HEK293T (cell line): ENCODE measurements around the gene TDP1.
"Not testable (repeated sequence)": the region's sequence is repeated elsewhere in the genome, so short reads cannot be mapped to it uniquely, and the experiment has no call there.

ENCODE experiments used
- CTCF ChIA-PET: fragments of 350-600 bp; formaldehyde crosslinking; extraction: SDS; loops from one replicate; lab custom pipeline; 2021; ENCODE audit warnings: antibody characterized with exemption, inconsistent platforms; lab: Yijun Ruan, JAX
- POLR2A ChIA-PET: fragments of 350-600 bp; formaldehyde crosslinking; extraction: SDS; loops from one replicate; lab custom pipeline; 2020; ENCODE audit warnings: antibody characterized with exemption, inconsistent platforms; lab: Yijun Ruan, JAX
- DNase-seq: peaks from one replicate; pipeline ENCODE4 v3.0.0; 2012; ENCODE audit warnings: mixed read lengths; ENCODE audit errors: extremely low spot score
- ARNT ChIP-seq: fragments of 450-650 bp; IDR thresholded peaks from 2 replicates; pipeline ENCODE4 v1.6.1; 2017; ENCODE audit warnings: mild to moderate bottlenecking
- BHLHE40 ChIP-seq: fragments of 450-650 bp; IDR thresholded peaks from 2 replicates; pipeline ENCODE4 v1.6.1; 2016; ENCODE audit warnings: mild to moderate bottlenecking, moderate library complexity, borderline replicate concordance
- ELF4 ChIP-seq: fragments of 450-650 bp; IDR thresholded peaks from 2 replicates; pipeline ENCODE4 v1.6.1; 2017; ENCODE audit warnings: antibody characterized with exemption
- FOXA1 ChIP-seq: fragments of 450-650 bp; IDR thresholded peaks from 2 replicates; pipeline ENCODE4 v1.6.1; 2016; ENCODE audit warnings: mild to moderate bottlenecking
- FOXK2 ChIP-seq: fragments of 450-650 bp; IDR thresholded peaks from 2 replicates; pipeline ENCODE4 v1.6.1; 2016; ENCODE audit warnings: mild to moderate bottlenecking
- FOXM1 ChIP-seq: fragments of 450-650 bp; IDR thresholded peaks from 2 replicates; pipeline ENCODE4 v1.6.1; 2017; ENCODE audit warnings: mild to moderate bottlenecking, borderline replicate concordance
- HDGF ChIP-seq: fragments of 450-650 bp; IDR thresholded peaks from 2 replicates; pipeline ENCODE4 v1.6.1; 2017; ENCODE audit warnings: antibody characterized with exemption, borderline replicate concordance
- L3MBTL2 ChIP-seq: fragments of 450-650 bp; conservative IDR thresholded peaks from 2 replicates; pipeline ENCODE4 v1.6.1; 2016; ENCODE audit warnings: mild to moderate bottlenecking
- LEF1 ChIP-seq: fragments of 450-650 bp; IDR thresholded peaks from 2 replicates; pipeline ENCODE4 v1.6.1; 2017; ENCODE audit warnings: mild to moderate bottlenecking, borderline replicate concordance
- NFRKB ChIP-seq: fragments of 450-650 bp; IDR thresholded peaks from 2 replicates; pipeline ENCODE4 v1.6.1; 2016; ENCODE audit warnings: mild to moderate bottlenecking, moderate library complexity
- SP1 ChIP-seq: fragments of 450-650 bp; IDR thresholded peaks from 2 replicates; pipeline ENCODE4 v1.6.1; 2017
- SUZ12 ChIP-seq: fragments of 450-650 bp; IDR thresholded peaks from 2 replicates; pipeline ENCODE4 v1.6.1; 2016; ENCODE audit warnings: mild to moderate bottlenecking
- TARDBP ChIP-seq: fragments of 450-650 bp; IDR thresholded peaks from 2 replicates; pipeline ENCODE4 v1.6.1; 2016
- ZNF384 ChIP-seq: fragments of 450-650 bp; IDR thresholded peaks from 2 replicates; pipeline ENCODE4 v1.6.1; 2016
- TF ChIP-seq, protein P1 (sequence below): fragments of 450-650 bp; IDR thresholded peaks from 2 replicates; pipeline ENCODE4 v1.6.1; 2016

The TDP1 gene

DNA sequence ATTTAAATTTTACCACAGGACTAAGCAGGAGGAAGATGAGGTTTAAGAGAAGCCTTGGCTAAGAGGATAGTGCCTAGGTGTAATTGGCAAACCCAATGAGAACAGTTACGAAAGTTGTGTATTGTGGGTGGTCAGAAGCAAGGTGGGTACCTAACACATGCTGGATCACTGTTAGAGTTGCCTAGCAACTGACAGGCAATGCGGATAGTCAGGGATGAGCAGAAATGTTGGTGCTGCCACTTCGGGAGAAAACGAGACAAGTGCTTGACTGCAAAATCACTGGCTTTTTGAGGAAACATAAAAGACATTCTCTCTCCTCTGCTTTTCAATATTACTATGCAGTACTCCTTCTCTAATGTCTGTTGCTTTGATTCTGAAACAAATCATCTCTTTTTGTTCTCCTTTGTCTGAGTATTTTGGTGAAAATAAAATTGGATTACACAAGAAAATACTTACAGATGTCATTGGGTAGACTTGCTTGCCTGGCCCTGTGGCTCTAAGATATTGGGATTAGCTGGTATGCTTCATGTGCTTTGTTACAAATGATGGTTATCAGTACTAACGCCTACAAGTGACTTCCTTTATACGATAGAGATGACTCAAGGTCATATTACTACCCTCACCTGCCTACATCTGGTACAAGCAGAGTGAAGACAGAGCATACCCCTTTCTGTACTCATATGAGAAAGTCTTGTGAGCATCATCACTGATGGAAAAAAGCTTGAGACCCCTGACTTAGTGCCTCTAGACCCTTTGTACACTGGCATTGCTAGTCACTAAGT, 48.0 kb downstream of the TDP1 start:
- CTCF ChIA-PET: no interaction called here
- no peak for DNase-seq
- POLR2A ChIA-PET: no interaction called here
- TF ChIP-seq FOXK2: no peak

DNA sequence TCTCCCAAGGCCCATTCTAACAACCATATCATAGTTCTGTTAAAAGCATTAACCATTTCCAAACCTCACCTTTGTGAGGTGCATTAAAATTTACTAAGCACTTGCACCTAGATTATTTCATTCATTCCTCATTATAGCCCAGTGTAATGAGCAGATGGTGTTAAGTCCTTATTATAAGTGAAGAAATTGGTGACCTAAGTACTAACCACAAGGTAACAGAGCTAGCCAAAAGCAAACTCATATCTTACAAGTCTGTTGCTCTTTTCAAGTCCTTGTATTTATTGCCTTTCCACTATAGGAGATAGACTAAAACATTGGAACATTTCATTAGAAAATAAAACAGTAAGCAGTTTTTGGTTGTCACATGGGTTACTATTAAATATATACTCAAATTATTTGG, 49.7 kb downstream of the TDP1 start:
- ChIA-PET CTCF (interaction anchor here (1.6 kb wide), 1 partner anchor 32 kb away, joined by 4 read pairs; no protein-coding TSS in a partner anchor), POLR2A (no interaction called here)
- TF ChIP-seq NFRKB (no peak), HDGF (no peak), ZNF384 (no peak), ARNT (no peak), FOXA1 (no peak), FOXM1 (no peak), SUZ12 (no peak), L3MBTL2 (no peak), SP1 (no peak), FOXK2 (no peak), BHLHE40 (no peak), LEF1 (no peak), TARDBP (no peak)
- TF ChIP-seq, protein P1, sequence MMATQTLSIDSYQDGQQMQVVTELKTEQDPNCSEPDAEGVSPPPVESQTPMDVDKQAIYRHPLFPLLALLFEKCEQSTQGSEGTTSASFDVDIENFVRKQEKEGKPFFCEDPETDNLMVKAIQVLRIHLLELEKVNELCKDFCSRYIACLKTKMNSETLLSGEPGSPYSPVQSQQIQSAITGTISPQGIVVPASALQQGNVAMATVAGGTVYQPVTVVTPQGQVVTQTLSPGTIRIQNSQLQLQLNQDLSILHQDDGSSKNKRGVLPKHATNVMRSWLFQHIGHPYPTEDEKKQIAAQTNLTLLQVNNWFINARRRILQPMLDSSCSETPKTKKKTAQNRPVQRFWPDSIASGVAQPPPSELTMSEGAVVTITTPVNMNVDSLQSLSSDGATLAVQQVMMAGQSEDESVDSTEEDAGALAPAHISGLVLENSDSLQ: no peak
- no peak for DNase-seq

- POLR2A ChIA-PET: no interaction called here
- TF ChIP-seq L3MBTL2 (no peak), FOXA1 (no peak), ELF4 (no peak), ARNT (no peak), BHLHE40 (no peak), ZNF384 (no peak)
- no peak for DNase-seq
- CTCF ChIA-PET: interaction anchor here (1.6 kb wide), 1 partner anchor 32 kb away, joined by 4 read pairs; no protein-coding TSS in a partner anchor
Measured at GRCh38 chr14:90005939-90006530, 50.3 kb downstream of the TDP1 start.

DNA sequence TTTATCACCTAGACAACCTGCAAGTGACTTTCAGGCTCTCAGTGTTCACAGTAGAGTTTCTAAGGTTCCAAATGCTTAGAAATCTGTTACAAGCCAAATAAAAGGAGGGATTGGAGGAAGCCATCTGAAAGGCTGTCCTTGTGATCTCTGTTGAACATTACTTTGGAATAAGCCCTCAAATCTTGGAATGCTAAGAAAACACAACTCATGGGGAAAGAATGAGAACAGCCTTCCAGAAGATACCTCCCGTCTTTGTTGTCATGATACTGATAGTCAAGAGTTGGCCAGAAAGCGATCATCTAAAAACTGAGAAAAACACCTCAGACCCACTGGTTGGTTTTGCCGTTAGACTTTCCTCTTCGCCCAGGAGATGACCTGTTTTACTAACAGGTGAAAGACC, 61.6 kb downstream of the TDP1 start:
- ChIA-PET POLR2A (no interaction called here), CTCF (no interaction called here)
- DNase-seq: no peak
- TF ChIP-seq NFRKB (no peak), L3MBTL2 (no peak), FOXK2 (no peak), SP1 (no peak), ARNT (no peak)
- TF ChIP-seq, protein P1: no peak

DNA sequence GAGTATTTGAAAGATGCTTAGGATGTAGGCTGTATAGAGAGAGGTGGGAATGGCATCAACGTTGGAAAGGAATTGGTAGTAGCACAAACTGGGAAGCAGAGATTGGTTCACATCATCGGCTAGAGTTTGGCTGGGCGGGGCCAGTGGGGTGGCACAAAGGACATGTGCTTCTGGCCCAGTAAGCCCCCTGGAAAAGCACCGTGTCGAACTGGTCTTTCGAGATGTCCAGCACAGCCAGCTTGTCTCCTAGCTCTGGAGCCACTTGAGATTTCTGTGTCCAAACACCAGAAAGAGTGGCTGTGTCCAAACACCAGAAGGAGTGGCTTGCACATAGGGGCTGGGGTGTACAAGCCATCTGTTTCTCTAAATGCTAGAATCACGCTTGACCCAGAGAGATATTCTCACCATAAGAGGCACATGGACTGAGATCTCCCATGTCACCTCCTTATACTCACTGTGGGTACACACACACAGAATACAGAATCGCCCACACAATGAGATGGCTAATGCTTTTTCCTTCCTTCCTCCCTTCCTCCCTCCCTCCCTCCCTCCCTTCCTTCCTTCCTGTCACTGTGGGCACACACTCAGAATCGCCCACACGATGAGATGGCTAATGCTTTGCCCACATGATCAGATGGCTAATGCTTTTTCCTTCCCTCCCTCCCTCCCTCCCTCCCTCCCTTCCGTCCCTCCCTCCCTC, 64.2 kb downstream of the TDP1 start:
- ChIA-PET POLR2A (no interaction called here), CTCF (interaction anchor here (0.6 kb wide), 1 partner anchor 67 kb away, joined by 4 read pairs; no protein-coding TSS in a partner anchor)
- DNase-seq: no peak
- TF ChIP-seq SUZ12 (no peak), TARDBP (no peak), HDGF (no peak)

- TF ChIP-seq, protein P1: no peak
- TF ChIP-seq SP1: no peak
- POLR2A ChIA-PET: no interaction called here
- CTCF ChIA-PET: no interaction called here
- no peak for DNase-seq
Measured at GRCh38 chr14:90023176-90023896, 67.6 kb downstream of the TDP1 start.

DNA sequence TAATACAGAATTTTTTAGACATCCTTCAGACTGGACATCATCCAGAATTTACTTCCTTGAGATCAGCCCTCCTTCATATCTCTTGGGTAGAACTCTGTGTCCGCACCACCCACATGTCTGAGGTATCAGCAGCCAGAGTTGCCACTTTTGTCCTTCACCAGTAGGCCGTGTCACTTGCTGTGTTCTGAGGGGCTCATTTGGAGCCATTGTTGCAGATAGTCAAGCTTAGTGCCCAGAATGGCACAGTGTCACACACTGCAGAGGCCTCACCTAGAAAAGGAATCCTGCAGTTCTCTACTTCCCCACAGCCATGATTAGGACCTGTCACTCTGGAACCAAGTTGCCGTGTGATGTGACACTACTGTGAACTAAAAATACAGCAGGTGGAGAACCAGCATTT, 69.2 kb downstream of the TDP1 start:
- DNase-seq: no peak
- CTCF ChIA-PET: no interaction called here
- TF ChIP-seq FOXA1: no peak
- TF ChIP-seq, protein P1: no peak
- POLR2A ChIA-PET: no interaction called here

GRCh38 chr14:90026608-90027007, 70.9 kb downstream of the TDP1 start:
- DNase-seq, CTCF ChIA-PET, POLR2A ChIA-PET: not testable (repeated sequence)
